SK-N-SH treated with all-trans-retinoic acid at 6 μM for 48 hours (cell line): ENCODE results near the gene MAP3K20.

Experiments
- CSDC2 ChIP-seq: fragments of 250-450 bp; sonication (Bioruptor Pico); IDR thresholded peaks from 2 replicates; pipeline ENCODE4 v1.5.0; 2020; ENCODE audit warnings: mild to moderate bottlenecking, moderate library complexity
- ESRRG ChIP-seq: fragments of 250-450 bp; sonication (Bioruptor Pico); IDR thresholded peaks from 2 replicates; pipeline ENCODE4 v1.6.1; 2021; ENCODE audit warnings: mild to moderate bottlenecking
- GLIS3 ChIP-seq: fragments of 250-450 bp; sonication (Bioruptor Pico); IDR thresholded peaks from 2 replicates; pipeline ENCODE4 v1.5.0; 2020; ENCODE audit warnings: mild to moderate bottlenecking, moderate library complexity
- OSR1 ChIP-seq: fragments of 250-450 bp; sonication (Bioruptor Pico); IDR thresholded peaks from 2 replicates; pipeline ENCODE4 v1.8.0; 2022; ENCODE audit warnings: moderate library complexity, mild to moderate bottlenecking, inconsistent platforms
- PPARA ChIP-seq: fragments of 250-450 bp; sonication (Bioruptor Pico); IDR thresholded peaks from 2 replicates; pipeline ENCODE4 v1.5.0; 2020; ENCODE audit warnings: mild to moderate bottlenecking, borderline replicate concordance
- RARB ChIP-seq: fragments of 250-450 bp; sonication (Bioruptor Pico); IDR thresholded peaks from 2 replicates; pipeline ENCODE4 v1.8.0; 2021; ENCODE audit warnings: mild to moderate bottlenecking, moderate library complexity
- ZFP30 ChIP-seq: fragments of 450-650 bp; formaldehyde crosslinking; IDR thresholded peaks from 2 replicates; pipeline ENCODE4 v1.5.0; 2022; ENCODE audit warnings: mild to moderate bottlenecking, moderate library complexity
- ZNF70 ChIP-seq: fragments of 450-650 bp; formaldehyde crosslinking; IDR thresholded peaks from 2 replicates; pipeline ENCODE4 v1.5.0; 2020; ENCODE audit warnings: mild to moderate bottlenecking, moderate library complexity
- TF ChIP-seq, protein P1 (sequence below): fragments of 250-450 bp; sonication (Bioruptor Pico); IDR thresholded peaks from 2 replicates; pipeline ENCODE4 v1.8.0; 2020; ENCODE audit warnings: mild to moderate bottlenecking, moderate library complexity, borderline replicate concordance
- TF ChIP-seq, protein P2 (sequence below): fragments of 250-450 bp; sonication (Bioruptor Pico); IDR thresholded peaks from 2 replicates; pipeline ENCODE4 v1.5.1; 2021; ENCODE audit warnings: mild to moderate bottlenecking, moderate library complexity

DNA sequence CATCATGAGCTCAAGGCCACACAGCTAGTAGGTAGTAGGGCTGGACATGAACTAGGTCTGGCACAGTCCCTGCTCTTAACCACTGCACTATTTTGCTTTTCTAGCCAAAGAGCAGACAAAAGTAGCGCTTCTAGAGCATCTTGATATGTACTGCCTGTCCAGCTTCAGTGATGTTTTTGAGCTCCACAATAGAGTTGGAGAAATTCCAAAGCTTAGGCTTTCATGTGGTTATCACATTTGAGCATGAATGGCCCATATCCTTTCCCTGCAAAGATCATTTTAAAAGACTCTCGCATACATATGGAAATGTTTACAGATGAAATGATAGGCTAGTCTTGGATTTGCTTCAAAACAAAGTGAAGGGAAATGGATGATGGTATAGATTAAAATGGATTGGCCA, 128.7 kb downstream of the MAP3K20 start:
- TF ChIP-seq ZNF70 (CRISPR knock-in tag) = no peak
- no peak for TF ChIP-seq GLIS3 (CRISPR knock-in tag)
- no peak for TF ChIP-seq OSR1 (CRISPR knock-in tag)
- TF ChIP-seq PPARA = no peak
- TF ChIP-seq ESRRG = no peak
- TF ChIP-seq, protein P1, sequence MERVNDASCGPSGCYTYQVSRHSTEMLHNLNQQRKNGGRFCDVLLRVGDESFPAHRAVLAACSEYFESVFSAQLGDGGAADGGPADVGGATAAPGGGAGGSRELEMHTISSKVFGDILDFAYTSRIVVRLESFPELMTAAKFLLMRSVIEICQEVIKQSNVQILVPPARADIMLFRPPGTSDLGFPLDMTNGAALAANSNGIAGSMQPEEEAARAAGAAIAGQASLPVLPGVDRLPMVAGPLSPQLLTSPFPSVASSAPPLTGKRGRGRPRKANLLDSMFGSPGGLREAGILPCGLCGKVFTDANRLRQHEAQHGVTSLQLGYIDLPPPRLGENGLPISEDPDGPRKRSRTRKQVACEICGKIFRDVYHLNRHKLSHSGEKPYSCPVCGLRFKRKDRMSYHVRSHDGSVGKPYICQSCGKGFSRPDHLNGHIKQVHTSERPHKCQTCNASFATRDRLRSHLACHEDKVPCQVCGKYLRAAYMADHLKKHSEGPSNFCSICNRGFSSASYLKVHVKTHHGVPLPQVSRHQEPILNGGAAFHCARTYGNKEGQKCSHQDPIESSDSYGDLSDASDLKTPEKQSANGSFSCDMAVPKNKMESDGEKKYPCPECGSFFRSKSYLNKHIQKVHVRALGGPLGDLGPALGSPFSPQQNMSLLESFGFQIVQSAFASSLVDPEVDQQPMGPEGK (CRISPR knock-in tag) = no peak
- no peak for TF ChIP-seq RARB (CRISPR knock-in tag)
- TF ChIP-seq CSDC2 (CRISPR knock-in tag) = no peak
- TF ChIP-seq, protein P2, sequence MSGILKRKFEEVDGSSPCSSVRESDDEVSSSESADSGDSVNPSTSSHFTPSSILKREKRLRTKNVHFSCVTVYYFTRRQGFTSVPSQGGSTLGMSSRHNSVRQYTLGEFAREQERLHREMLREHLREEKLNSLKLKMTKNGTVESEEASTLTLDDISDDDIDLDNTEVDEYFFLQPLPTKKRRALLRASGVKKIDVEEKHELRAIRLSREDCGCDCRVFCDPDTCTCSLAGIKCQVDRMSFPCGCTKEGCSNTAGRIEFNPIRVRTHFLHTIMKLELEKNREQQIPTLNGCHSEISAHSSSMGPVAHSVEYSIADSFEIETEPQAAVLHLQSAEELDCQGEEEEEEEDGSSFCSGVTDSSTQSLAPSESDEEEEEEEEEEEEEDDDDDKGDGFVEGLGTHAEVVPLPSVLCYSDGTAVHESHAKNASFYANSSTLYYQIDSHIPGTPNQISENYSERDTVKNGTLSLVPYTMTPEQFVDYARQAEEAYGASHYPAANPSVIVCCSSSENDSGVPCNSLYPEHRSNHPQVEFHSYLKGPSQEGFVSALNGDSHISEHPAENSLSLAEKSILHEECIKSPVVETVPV = no peak
- no peak for TF ChIP-seq ZFP30 (CRISPR knock-in tag)
